Neural progenitor cell (in vitro differentiated cells): ENCODE measurements around the gene ATP2A3.

Experiments used
- CTCF ChIP-seq: fragments of 200-600 bp; sonication (generic); IDR thresholded peaks from 2 replicates; pipeline ENCODE4 v1.5.1; 2017; ENCODE audit warnings: antibody characterized with exemption, mild to moderate bottlenecking
- EZH2phosphoT487 ChIP-seq: fragments of 200-600 bp; sonication (generic); IDR thresholded peaks from 2 replicates; pipeline ENCODE4 v1.6.1; 2017; ENCODE audit warnings: antibody characterized with exemption

GRCh38 chr17:3974980-3975379 is 10.7 kb upstream of the ATP2A3 start:
- TF ChIP-seq EZH2phosphoT487: no peak
- no peak for TF ChIP-seq CTCF
